ENCODE data around the gene CAPN12.

DNA sequence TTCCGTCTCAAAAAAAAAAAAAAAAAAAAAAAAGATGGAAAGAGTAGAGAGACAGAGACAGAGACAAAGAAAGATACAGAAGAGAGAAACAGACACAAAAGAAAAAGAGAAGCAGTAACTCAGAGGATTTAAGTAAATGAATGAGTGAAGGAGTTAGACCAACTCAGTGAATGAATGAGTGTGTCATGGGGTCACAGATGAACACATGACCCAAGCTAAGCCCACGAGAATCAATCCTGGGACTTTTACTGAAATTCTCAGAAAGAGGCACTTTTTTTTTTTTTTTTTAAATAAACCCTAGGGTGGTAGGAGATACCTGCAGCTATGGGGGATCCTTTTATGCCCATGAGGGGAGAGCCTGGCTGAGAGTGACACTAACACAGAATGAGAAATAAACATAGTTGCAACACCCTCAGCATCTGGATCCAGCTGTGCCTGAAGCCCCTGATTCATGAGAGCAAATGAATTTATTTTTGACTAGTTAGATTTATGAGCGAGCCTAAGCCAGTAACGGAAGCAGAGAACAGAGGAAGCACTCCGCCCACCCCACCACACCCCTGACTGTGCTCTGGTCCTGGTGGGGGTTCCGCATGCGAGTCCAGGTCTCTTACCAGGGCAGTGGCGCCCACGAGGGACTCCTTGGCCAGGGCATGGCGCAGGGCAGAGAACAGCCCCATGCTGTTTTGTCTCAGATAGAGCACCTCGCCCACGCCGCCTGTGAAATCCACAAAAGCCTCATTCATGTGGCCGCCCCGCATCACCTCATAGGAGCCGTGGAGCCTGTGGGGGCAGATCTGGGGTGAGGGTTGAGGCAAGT is 4.6 kb downstream of the CAPN12 start:
- TF ChIP-seq, protein P1, sequence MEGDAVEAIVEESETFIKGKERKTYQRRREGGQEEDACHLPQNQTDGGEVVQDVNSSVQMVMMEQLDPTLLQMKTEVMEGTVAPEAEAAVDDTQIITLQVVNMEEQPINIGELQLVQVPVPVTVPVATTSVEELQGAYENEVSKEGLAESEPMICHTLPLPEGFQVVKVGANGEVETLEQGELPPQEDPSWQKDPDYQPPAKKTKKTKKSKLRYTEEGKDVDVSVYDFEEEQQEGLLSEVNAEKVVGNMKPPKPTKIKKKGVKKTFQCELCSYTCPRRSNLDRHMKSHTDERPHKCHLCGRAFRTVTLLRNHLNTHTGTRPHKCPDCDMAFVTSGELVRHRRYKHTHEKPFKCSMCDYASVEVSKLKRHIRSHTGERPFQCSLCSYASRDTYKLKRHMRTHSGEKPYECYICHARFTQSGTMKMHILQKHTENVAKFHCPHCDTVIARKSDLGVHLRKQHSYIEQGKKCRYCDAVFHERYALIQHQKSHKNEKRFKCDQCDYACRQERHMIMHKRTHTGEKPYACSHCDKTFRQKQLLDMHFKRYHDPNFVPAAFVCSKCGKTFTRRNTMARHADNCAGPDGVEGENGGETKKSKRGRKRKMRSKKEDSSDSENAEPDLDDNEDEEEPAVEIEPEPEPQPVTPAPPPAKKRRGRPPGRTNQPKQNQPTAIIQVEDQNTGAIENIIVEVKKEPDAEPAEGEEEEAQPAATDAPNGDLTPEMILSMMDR (IDR thresholded peaks at IDR 0.05): no peak
- TF ChIP-seq POLR2A (IDR thresholded peaks at IDR 0.05): no peak
